Measurements from ENCODE around the gene PROX2. TPM values are rescaled to one million over a fixed set of nuclear protein-coding genes. Genes with fewer than 3 reads are reported as not detected.
A peak's percentile ranks its signal among the peaks of the same experiment; 100 is the strongest.

Gene PROX2
- total and polyA plus RNA-seq, 9 donors = not detected

GRCh38 chr14:74909911-74910310 lies 34.0 kb upstream of the PROX2 start:
- H3K36me3 ChIP-seq = no peaks in the 10 kb centered on the region
- intact Hi-C loops (cut with DNase I) = loop anchor here (5.0 to 10.0 kb wide), 4 partner anchors 48 to 545 kb away; no protein-coding TSS in a partner anchor
- no peaks in the 10 kb centered on the region for H3K27me3 ChIP-seq
- DNase-seq = peak in 1 of 5 donors; percentile 15
- no peak overlapping the region for H3K27ac ChIP-seq
- whole genome bisulfite sequencing, 3 donors = 86 to 88% (median 87%) methylated on average over 10 of the region's 10 CpGs
- H3K9me3 ChIP-seq = no peaks in the 10 kb centered on the region
- TF ChIP-seq, protein P1, sequence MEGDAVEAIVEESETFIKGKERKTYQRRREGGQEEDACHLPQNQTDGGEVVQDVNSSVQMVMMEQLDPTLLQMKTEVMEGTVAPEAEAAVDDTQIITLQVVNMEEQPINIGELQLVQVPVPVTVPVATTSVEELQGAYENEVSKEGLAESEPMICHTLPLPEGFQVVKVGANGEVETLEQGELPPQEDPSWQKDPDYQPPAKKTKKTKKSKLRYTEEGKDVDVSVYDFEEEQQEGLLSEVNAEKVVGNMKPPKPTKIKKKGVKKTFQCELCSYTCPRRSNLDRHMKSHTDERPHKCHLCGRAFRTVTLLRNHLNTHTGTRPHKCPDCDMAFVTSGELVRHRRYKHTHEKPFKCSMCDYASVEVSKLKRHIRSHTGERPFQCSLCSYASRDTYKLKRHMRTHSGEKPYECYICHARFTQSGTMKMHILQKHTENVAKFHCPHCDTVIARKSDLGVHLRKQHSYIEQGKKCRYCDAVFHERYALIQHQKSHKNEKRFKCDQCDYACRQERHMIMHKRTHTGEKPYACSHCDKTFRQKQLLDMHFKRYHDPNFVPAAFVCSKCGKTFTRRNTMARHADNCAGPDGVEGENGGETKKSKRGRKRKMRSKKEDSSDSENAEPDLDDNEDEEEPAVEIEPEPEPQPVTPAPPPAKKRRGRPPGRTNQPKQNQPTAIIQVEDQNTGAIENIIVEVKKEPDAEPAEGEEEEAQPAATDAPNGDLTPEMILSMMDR (IDR thresholded peaks at IDR 0.05) = no peak
- TF ChIP-seq POLR2A (IDR thresholded peaks at IDR 0.05) = no peak
- no peak for TF ChIP-seq EP300 (IDR thresholded peaks at IDR 0.05)
- H3K4me3 ChIP-seq = no peak overlapping the region
- H3K4me1 ChIP-seq (ENCODE audit: insufficient read depth) = no peaks in the 10 kb centered on the region

- Histone ChIP-seq H3K27ac (no peak overlapping the region), H3K27me3 (no peaks in the 10 kb centered on the region), H3K36me3 (no peaks in the 10 kb centered on the region), H3K4me1 (ENCODE audit: insufficient read depth) (no peaks in the 10 kb centered on the region), H3K9me3 (no peaks in the 10 kb centered on the region), H3K4me3 (no peak overlapping the region)
- no peak for TF ChIP-seq POLR2A (IDR thresholded peaks at IDR 0.05)
- TF ChIP-seq, protein P1 (IDR thresholded peaks at IDR 0.05) = no peak
- TF ChIP-seq EP300 (IDR thresholded peaks at IDR 0.05) = no peak
- 87% methylated on average over 13 to 14 of the region's 14 CpGs for WGBS, 3 donors
- no peak for DNase-seq
- intact Hi-C loops (cut with DNase I) = loop anchor here in 1 of 4 donors (5.0 to 10.0 kb wide), 2 partner anchors 47 to 545 kb away; no protein-coding TSS in a partner anchor
Observed at GRCh38 chr14:74909501-74909900, 33.6 kb upstream of the PROX2 start.

- DNase-seq = peak in 1 of 5 donors; percentile 16
- no peak overlapping the region for H3K4me3 ChIP-seq
- no peaks in the 10 kb centered on the region for H3K27me3 ChIP-seq
- H3K27ac ChIP-seq = no peak overlapping the region
- H3K4me1 ChIP-seq (ENCODE audit: insufficient read depth) = no peaks in the 10 kb centered on the region
- TF ChIP-seq, protein P1 (IDR thresholded peaks at IDR 0.05) = no peak
- TF ChIP-seq EP300 (IDR thresholded peaks at IDR 0.05) = no peak
- TF ChIP-seq POLR2A (IDR thresholded peaks at IDR 0.05) = no peak
- intact Hi-C loops (cut with DNase I) = loop anchor here in 1 of 4 donors (5.0 to 10.0 kb wide), 2 partner anchors 47 to 544 kb away; no protein-coding TSS in a partner anchor
- WGBS, 3 donors = 61 to 68% (median 63%) methylated on average over 9 of the region's 9 CpGs
- H3K36me3 ChIP-seq = no peaks in the 10 kb centered on the region
- H3K9me3 ChIP-seq = no peaks in the 10 kb centered on the region
Observed at GRCh38 chr14:74908861-74909341, 33.0 kb upstream of the PROX2 start.

GRCh38 chr14:74907744-74908143 lies 31.8 kb upstream of the PROX2 start:
- H3K9me3 ChIP-seq = no peaks in the 10 kb centered on the region
- DNase-seq = peak in 2 of 5 donors; percentile 28 to 30
- TF ChIP-seq, protein P1 (IDR thresholded peaks at IDR 0.05) = no peak
- TF ChIP-seq POLR2A (IDR thresholded peaks at IDR 0.05) = no peak
- no peak for TF ChIP-seq EP300 (IDR thresholded peaks at IDR 0.05)
- no peaks in the 10 kb centered on the region for H3K4me1 ChIP-seq (ENCODE audit: insufficient read depth)
- no peaks in the 10 kb centered on the region for H3K27me3 ChIP-seq
- H3K27ac ChIP-seq = no peak overlapping the region
- intact Hi-C loops (cut with DNase I) = loop anchor here in 1 of 4 donors (5.0 to 10.0 kb wide), 2 partner anchors 45 to 543 kb away; no protein-coding TSS in a partner anchor
- 16 to 19% (median 17%) methylated on average over 6 of the region's 6 CpGs for WGBS, 3 donors
- no peak overlapping the region for H3K4me3 ChIP-seq
- no peaks in the 10 kb centered on the region for H3K36me3 ChIP-seq

Data from ovary (tissue), 9 donors.